ENCODE data around the gene KIAA1614. TPM values are rescaled to one million over a fixed set of nuclear protein-coding genes. Genes with fewer than 3 reads are reported as not detected.

Gene KIAA1614
- total RNA-seq, 6 experiments from 2014 or later, result 2.9 to 4.7 (median 3.9) TPM

DNA sequence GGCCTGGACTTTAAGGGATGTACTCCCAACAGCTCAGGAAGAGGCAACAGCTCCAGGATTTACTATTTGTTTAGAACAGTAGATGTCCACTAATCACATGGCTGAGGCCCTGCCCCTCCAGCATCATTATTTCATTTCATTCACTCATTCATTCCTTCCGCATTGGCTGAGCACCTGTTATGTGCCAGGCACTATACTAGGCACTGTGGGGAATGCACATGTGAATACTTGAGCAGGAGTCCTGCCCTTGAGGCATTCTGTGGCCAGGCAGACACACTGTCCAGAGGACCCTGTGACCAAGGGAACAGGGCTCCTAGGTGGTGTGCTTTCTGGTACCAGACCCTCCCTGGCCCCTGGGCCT lies 24.3 kb downstream of the KIAA1614 start:
- Mint-ChIP-seq H3K36me3 (ENCODE audit: low read depth) (no peaks in the 10 kb centered on the region), H3K27me3 (ENCODE audit: insufficient read depth) (no peaks in the 10 kb centered on the region; the same call in 1 of the 2 replicates), H3K9me3 (no peaks in the 10 kb centered on the region), H3K27ac (no peak overlapping the region), H3K4me1 (ENCODE audit: low read depth) (peaks cover 6% of the 10 kb centered on the region; the same call in 1 of the 2 replicates), H3K4me3 (no peak overlapping the region)
- TF ChIP-seq, protein P1, sequence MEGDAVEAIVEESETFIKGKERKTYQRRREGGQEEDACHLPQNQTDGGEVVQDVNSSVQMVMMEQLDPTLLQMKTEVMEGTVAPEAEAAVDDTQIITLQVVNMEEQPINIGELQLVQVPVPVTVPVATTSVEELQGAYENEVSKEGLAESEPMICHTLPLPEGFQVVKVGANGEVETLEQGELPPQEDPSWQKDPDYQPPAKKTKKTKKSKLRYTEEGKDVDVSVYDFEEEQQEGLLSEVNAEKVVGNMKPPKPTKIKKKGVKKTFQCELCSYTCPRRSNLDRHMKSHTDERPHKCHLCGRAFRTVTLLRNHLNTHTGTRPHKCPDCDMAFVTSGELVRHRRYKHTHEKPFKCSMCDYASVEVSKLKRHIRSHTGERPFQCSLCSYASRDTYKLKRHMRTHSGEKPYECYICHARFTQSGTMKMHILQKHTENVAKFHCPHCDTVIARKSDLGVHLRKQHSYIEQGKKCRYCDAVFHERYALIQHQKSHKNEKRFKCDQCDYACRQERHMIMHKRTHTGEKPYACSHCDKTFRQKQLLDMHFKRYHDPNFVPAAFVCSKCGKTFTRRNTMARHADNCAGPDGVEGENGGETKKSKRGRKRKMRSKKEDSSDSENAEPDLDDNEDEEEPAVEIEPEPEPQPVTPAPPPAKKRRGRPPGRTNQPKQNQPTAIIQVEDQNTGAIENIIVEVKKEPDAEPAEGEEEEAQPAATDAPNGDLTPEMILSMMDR (IDR thresholded peaks at IDR 0.05), result no peak
- DNase-seq, result no peak

DNA sequence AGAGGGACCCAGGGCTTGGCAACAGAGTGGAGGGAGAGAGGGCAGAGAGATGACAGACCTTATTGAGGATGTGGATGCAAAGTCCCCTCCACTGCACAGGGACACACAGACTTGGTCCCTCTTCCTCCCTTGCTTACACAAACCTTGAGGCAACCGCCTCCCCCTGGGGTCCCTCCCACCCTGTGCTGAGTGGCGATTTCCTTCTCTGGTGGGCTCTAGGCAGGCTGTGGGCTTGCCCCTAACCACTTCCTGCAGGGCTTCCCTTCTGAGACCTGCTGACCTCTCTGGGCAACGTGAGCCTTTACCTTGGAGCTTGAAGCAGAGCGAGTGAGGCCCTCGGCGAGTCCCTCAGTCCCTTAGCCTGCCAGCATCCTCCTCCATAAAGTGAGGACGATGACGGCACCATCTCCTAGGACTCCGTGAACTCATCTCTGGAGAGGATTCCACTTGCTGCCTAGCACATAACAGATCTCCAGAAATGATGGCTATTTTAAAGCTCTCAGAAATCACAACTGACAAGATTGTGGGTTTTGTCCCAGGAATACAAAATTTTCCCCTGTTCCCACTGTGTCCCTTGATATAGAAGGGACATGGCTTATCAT lies 25.0 kb downstream of the KIAA1614 start:
- Mint-ChIP-seq H3K4me3 (no peak overlapping the region), H3K36me3 (ENCODE audit: low read depth) (peaks cover 4% of the 10 kb centered on the region; the same call in 1 of the 2 replicates), H3K4me1 (ENCODE audit: low read depth) (peaks cover 6% of the 10 kb centered on the region; the same call in 1 of the 2 replicates), H3K9me3 (no peaks in the 10 kb centered on the region), H3K27me3 (ENCODE audit: insufficient read depth) (no peaks in the 10 kb centered on the region; the same call in 1 of the 2 replicates), H3K27ac (no peak overlapping the region)
- DNase-seq, result no peak
- TF ChIP-seq, protein P1 (IDR thresholded peaks at IDR 0.05), result no peak

GRCh38 chr1:180939073-180939710 lies 26.5 kb downstream of the KIAA1614 start:
- Mint-ChIP-seq H3K4me1 (ENCODE audit: low read depth) (no peaks in the 10 kb centered on the region), H3K36me3 (ENCODE audit: low read depth) (peaks cover 11% of the 10 kb centered on the region), H3K27me3 (ENCODE audit: insufficient read depth) (no peaks in the 10 kb centered on the region; the same call in 1 of the 2 replicates), H3K9me3 (no peaks in the 10 kb centered on the region), H3K4me3 (no peak overlapping the region), H3K27ac (no peak overlapping the region)
- TF ChIP-seq, protein P1 (IDR thresholded peaks at IDR 0.05), result no peak
- no peak for DNase-seq

DNA sequence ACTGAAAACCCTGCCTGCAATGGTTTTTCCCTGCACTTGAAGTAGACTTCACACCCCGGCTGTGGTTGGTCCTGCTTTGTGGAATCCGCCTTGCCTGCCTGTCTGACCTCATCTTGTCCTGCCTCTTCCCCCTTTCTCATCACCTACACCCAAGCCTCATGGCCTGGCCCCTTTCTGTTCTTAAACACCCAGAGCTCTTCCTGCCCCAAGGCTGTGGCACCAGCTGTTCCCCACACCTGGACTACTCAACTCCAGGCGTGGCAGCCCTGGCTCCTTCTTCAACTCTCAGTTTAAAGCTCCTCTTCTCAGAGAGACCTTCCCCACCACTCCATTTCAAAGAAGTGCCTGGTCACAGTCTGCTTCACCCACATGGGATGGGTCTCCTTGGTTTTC lies 27.0 kb downstream of the KIAA1614 start:
- H3K27ac Mint-ChIP-seq, result no peak overlapping the region
- H3K4me1 Mint-ChIP-seq (ENCODE audit: low read depth), result no peaks in the 10 kb centered on the region
- H3K4me3 Mint-ChIP-seq, result no peak overlapping the region
- no peaks in the 10 kb centered on the region; the same call in 1 of the 2 replicates for H3K27me3 Mint-ChIP-seq (ENCODE audit: insufficient read depth)
- TF ChIP-seq, protein P1 (IDR thresholded peaks at IDR 0.05), result no peak
- no peak for DNase-seq
- no peaks in the 10 kb centered on the region for H3K9me3 Mint-ChIP-seq
- H3K36me3 Mint-ChIP-seq (ENCODE audit: low read depth), result peaks cover 16% of the 10 kb centered on the region

- no peak overlapping the region for H3K4me3 Mint-ChIP-seq
- no peaks in the 10 kb centered on the region for H3K4me1 Mint-ChIP-seq (ENCODE audit: low read depth)
- no peak for DNase-seq
- TF ChIP-seq, protein P1 (IDR thresholded peaks at IDR 0.05), result no peak
- peaks cover under 1% of the 10 kb centered on the region; the same call in 1 of the 2 replicates for H3K9me3 Mint-ChIP-seq
- H3K27me3 Mint-ChIP-seq (ENCODE audit: insufficient read depth), result no peaks in the 10 kb centered on the region; the same call in 1 of the 2 replicates
- H3K27ac Mint-ChIP-seq, result no peak overlapping the region
- H3K36me3 Mint-ChIP-seq (ENCODE audit: low read depth), result peaks cover 17% of the 10 kb centered on the region
Observed at GRCh38 chr1:180940445-180940844, 27.7 kb downstream of the KIAA1614 start.
